PC-9 (cell line): ENCODE data around the gene RPTOR. TPM values are rescaled to one million over a fixed set of nuclear protein-coding genes. Genes with fewer than 3 reads are reported as not detected.

ENCODE experiments used
- BruUV-seq: library from RNA; stranded (reverse); fragments of 400-500 nt; replicated peaks from 2 replicates; lab custom pipeline; 2021; lab: Mats Ljungman, UMichigan
- CTCF ChIA-PET: fragments of 300-600 bp; sonication (Branson Sonifier 250); formaldehyde crosslinking; loops from one replicate; lab custom pipeline; 2022; ENCODE audit warnings: antibody characterized with exemption; lab: Charles Lee
- POLR2A ChIA-PET: fragments of 300-600 bp; sonication (Branson Sonifier 250); formaldehyde crosslinking; loops from one replicate; lab custom pipeline; 2022; ENCODE audit warnings: antibody characterized with exemption; ENCODE audit not compliant: unreplicated experiment; lab: Charles Lee
- DNase-seq, 2 experiments: peaks; one replicate each; pipeline versions ENCODE4 v3.0.0 to v3.0.0-alpha.2; 2015 to 2022; ENCODE audit warnings: mixed read lengths in 1 of 2
- H2AFZ ChIP-seq: fragments of 200-600 bp; sonication (generic); 2 replicates; pipeline ENCODE4 v1.8.1; 2017; ENCODE audit warnings: antibody characterized with exemption
- H3F3A ChIP-seq: fragments of 200-600 bp; sonication (generic); 2 replicates; pipeline ENCODE4 v1.8.1; 2017; ENCODE audit warnings: antibody characterized with exemption, mild to moderate bottlenecking, low read depth; ENCODE audit not compliant: insufficient read depth
- H3K27ac ChIP-seq: fragments of 200-600 bp; sonication (generic); 2 replicates; pipeline ENCODE4 v1.6.1; 2016; ENCODE audit warnings: mixed run types
- H3K27me3 ChIP-seq: fragments of 200-600 bp; sonication (generic); 2 replicates; pipeline ENCODE4 v1.6.1; 2016; ENCODE audit warnings: low read depth, mixed run types; ENCODE audit not compliant: insufficient read depth
- H3K36me3 ChIP-seq: fragments of 200-600 bp; sonication (generic); 2 replicates; pipeline ENCODE4 v1.6.1; 2016; ENCODE audit warnings: low read depth, mixed run types
- H3K4me1 ChIP-seq: fragments of 200-600 bp; sonication (generic); replicated peaks from 2 replicates; pipeline ENCODE4 v1.6.1; 2016; ENCODE audit warnings: mixed run types; ENCODE audit not compliant: insufficient read depth
- H3K4me2 ChIP-seq: fragments of 200-600 bp; sonication (generic); 2 replicates; pipeline ENCODE4 v1.6.1; 2017; ENCODE audit warnings: mixed run types
- H3K4me3 ChIP-seq: fragments of 200-600 bp; sonication (generic); 2 replicates; pipeline ENCODE4 v1.6.1; 2016; ENCODE audit warnings: mixed run types
- H3K79me2 ChIP-seq: fragments of 200-600 bp; sonication (generic); 2 replicates; pipeline ENCODE4 v1.6.1; 2017; ENCODE audit warnings: low read depth, mixed run types
- H3K9me2 ChIP-seq: fragments of 200-600 bp; sonication (generic); 2 replicates; pipeline ENCODE4 v1.8.1; 2017; ENCODE audit warnings: mild to moderate bottlenecking; ENCODE audit not compliant: insufficient read depth
- H3K9me3 ChIP-seq: fragments of 200-600 bp; sonication (generic); 2 replicates; pipeline ENCODE4 v1.8.1; 2016; ENCODE audit warnings: low read depth; ENCODE audit not compliant: insufficient read depth
- H4K20me1 ChIP-seq: fragments of 200-600 bp; sonication (generic); 2 replicates; pipeline ENCODE4 v1.8.1; 2017; ENCODE audit not compliant: insufficient read depth
- EZH2 ChIP-seq: fragments of 200-600 bp; sonication (generic); IDR thresholded peaks from 2 replicates; pipeline ENCODE4 v1.8.0; 2017; ENCODE audit warnings: antibody characterized with exemption, low read depth
- intact Hi-C: fragments of 100-400 bp; cut with micrococcal nuclease; formaldehyde crosslinking; loops from one replicate; pipeline ENCODE4 v1.10.0; 2022; ENCODE audit not compliant: unreplicated experiment
- total RNA-seq: library from RNA; stranded (reverse); gene quantifications from 2 replicates; pipeline ENCODE4 v1.2.3, GENCODE V29; 2021
- TF ChIP-seq, protein P1 (sequence below): fragments of 200-600 bp; sonication (generic); conservative IDR thresholded peaks from 2 replicates; pipeline ENCODE4 v1.6.1; 2017; ENCODE audit warnings: mixed run types, antibody characterized with exemption, mild to moderate bottlenecking, moderate library complexity

Gene RPTOR
- total RNA-seq, 1 experiment from 2014 or later: 50.8 TPM

GRCh38 chr17:80856863-80857755, 312.5 kb downstream of the RPTOR start:
- Histone ChIP-seq H3F3A (peaks cover 8% of the 10 kb centered on the region), H3K4me3 (no peak overlapping the region), H3K79me2 (no peaks in the 10 kb centered on the region), H3K27ac (peak overlapping the region; percentile 98), H4K20me1 (no peaks in the 10 kb centered on the region), H3K4me2 (peak overlapping the region; percentile 65), H2AFZ (no peak overlapping the region), H3K9me3 (no peaks in the 10 kb centered on the region), H3K36me3 (no peaks in the 10 kb centered on the region), H3K27me3 (no peaks in the 10 kb centered on the region), H3K4me1 (peaks cover 23% of the 10 kb centered on the region), H3K9me2 (no peaks in the 10 kb centered on the region)
- POLR2A ChIA-PET: interaction anchor here (0.6 kb wide), 2 partner anchors 24 to 180 kb away, joined by 4 read pairs; no protein-coding TSS in a partner anchor
- intact Hi-C loops: loop anchor here (1.0 to 2.0 kb wide), 2 partner anchors 24 to 34 kb away; no protein-coding TSS in a partner anchor
- DNase-seq: no peak
- TF ChIP-seq, protein P1, sequence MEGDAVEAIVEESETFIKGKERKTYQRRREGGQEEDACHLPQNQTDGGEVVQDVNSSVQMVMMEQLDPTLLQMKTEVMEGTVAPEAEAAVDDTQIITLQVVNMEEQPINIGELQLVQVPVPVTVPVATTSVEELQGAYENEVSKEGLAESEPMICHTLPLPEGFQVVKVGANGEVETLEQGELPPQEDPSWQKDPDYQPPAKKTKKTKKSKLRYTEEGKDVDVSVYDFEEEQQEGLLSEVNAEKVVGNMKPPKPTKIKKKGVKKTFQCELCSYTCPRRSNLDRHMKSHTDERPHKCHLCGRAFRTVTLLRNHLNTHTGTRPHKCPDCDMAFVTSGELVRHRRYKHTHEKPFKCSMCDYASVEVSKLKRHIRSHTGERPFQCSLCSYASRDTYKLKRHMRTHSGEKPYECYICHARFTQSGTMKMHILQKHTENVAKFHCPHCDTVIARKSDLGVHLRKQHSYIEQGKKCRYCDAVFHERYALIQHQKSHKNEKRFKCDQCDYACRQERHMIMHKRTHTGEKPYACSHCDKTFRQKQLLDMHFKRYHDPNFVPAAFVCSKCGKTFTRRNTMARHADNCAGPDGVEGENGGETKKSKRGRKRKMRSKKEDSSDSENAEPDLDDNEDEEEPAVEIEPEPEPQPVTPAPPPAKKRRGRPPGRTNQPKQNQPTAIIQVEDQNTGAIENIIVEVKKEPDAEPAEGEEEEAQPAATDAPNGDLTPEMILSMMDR: no peak
- TF ChIP-seq EZH2: no peak
- CTCF ChIA-PET: no interaction called here
- TSS peak; percentile 86 for BruUV-seq

DNA sequence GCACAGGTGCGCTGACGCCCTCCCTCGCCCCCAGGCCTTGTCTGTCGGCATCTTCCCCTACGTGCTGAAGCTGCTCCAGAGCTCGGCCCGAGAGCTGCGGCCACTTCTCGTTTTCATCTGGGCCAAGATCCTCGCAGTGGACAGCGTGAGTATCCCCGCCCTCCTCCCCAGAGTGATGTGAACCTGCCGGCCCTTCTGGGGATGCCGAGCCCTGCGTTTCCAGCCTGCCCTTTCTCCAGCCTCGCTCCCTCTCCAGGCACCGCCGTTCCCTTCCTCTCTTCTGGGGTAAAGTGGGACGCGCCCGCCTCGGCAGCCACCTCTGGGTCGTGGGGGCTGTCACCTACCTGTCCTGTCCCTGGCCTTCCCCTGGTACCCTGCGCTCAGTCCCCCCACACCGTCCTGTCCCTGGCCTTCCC, 313.1 kb downstream of the RPTOR start:
- H3K27me3 ChIP-seq: no peaks in the 10 kb centered on the region
- no peak overlapping the region for H2AFZ ChIP-seq
- H3K36me3 ChIP-seq: no peaks in the 10 kb centered on the region
- H3K79me2 ChIP-seq: no peaks in the 10 kb centered on the region
- no TSS peak for BruUV-seq
- POLR2A ChIA-PET: no interaction called here
- no peak for DNase-seq
- H3K27ac ChIP-seq: no peak overlapping the region
- CTCF ChIA-PET: no interaction called here
- H3K4me2 ChIP-seq: no peak overlapping the region
- H3K4me3 ChIP-seq: no peak overlapping the region
- TF ChIP-seq EZH2: no peak
- TF ChIP-seq, protein P1: no peak
- H3F3A ChIP-seq: peaks cover 8% of the 10 kb centered on the region
- no peaks in the 10 kb centered on the region for H4K20me1 ChIP-seq
- no peaks in the 10 kb centered on the region for H3K9me2 ChIP-seq
- H3K9me3 ChIP-seq: no peaks in the 10 kb centered on the region
- intact Hi-C loops: loop anchor here (2.0 kb wide), 1 partner anchor 25 kb away; no protein-coding TSS in a partner anchor
- H3K4me1 ChIP-seq: peaks cover 23% of the 10 kb centered on the region

DNA sequence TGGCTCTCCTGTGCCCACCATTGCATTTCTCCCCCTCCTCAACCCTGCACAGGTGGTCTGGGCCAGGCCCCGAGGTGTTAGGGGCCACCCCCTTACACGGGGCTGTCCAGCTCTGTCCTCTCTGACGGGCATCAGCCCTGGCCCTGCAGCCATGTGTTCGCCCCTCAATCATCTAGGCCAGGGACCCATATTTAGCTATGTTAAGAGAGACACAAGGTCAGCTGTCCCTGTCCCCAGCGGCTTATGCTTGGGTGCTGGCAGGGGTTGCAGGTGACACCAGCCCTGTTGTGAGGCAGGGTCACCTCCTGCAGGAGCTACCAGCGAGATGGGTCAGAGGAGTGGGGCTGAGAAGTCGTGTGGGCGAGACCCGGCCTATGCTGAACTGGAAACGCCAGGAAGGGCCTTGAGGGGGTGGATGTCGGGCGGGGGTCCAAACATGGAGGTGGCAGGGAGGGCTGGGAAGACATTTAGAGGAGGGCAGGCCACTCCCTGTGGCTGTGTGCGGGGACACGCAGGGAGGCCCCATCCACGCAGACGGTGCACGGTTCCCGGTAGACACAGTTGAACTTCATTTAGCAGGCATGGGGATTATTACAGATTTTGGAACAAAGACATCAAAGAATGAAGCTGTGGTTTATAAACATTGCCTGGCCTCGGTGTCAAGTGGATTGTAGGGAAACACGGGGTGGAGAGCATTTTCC, 313.8 kb downstream of the RPTOR start:
- BruUV-seq: no TSS peak
- intact Hi-C loops: no loop called here
- Histone ChIP-seq H3K27ac (no peak overlapping the region), H2AFZ (no peak overlapping the region), H3K9me2 (no peaks in the 10 kb centered on the region), H3K9me3 (no peaks in the 10 kb centered on the region), H3K4me1 (peaks cover 23% of the 10 kb centered on the region), H3K4me2 (no peak overlapping the region), H3K4me3 (no peak overlapping the region), H3K36me3 (no peaks in the 10 kb centered on the region), H3F3A (peaks cover 8% of the 10 kb centered on the region), H3K27me3 (no peaks in the 10 kb centered on the region), H4K20me1 (no peaks in the 10 kb centered on the region), H3K79me2 (no peaks in the 10 kb centered on the region)
- TF ChIP-seq, protein P1: no peak
- TF ChIP-seq EZH2: no peak
- POLR2A ChIA-PET: no interaction called here
- no peak for DNase-seq
- CTCF ChIA-PET: no interaction called here
